ENCODE results near the gene HMX2. TPM values are rescaled to one million over a fixed set of nuclear protein-coding genes. Genes with fewer than 3 reads are reported as not detected.
"Not testable (repeated sequence)": the region's sequence is repeated elsewhere in the genome, so short reads cannot be mapped to it uniquely, and the experiment has no call there.

Gene HMX2
- total and polyA plus RNA-seq, 2 donors (not counting 1 experiment from before 2014, with no cell fraction given) = not detected

DNA sequence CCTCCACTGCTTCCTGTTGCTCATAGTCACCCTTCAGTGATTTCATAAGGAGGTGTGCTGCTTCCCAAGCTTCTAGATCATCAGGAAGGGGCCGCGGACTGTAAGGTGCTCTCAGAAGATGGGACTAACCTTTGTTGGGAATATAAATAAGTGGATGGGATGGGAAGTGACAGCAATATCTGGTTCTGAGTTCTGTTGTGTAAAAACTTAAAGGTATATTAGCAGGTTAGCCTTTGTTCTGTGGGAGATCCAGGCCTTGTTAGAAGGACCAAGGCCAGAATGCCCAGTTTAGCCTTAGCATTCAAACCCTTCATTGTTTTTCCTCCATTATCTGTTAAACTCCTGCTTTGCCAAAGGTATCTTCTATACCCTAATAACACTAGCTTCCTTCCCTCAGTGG is 18.7 kb downstream of the HMX2 start:
- Histone ChIP-seq H2AFZ (ENCODE audit: low read length) (no peak overlapping the region), H3K27me3 (ENCODE audit: control insufficient read depth, insufficient read depth, low read length) (no peaks in the 10 kb centered on the region), H3K4me2 (ENCODE audit: extremely low read depth, insufficient read depth, low read length) (no peak overlapping the region), H3K27ac (ENCODE audit: insufficient read depth, low read length) (no peak overlapping the region), H3K9ac (ENCODE audit: insufficient read depth, low read length) (no peak overlapping the region), H3K4me1 (ENCODE audit: control insufficient read depth, extremely low read depth, insufficient read depth, low read length) (no peaks in the 10 kb centered on the region), H3K36me3 (ENCODE audit: control insufficient read depth, insufficient read depth, low read length) (peaks cover 3% of the 10 kb centered on the region), H4K20me1 (ENCODE audit: control insufficient read depth, extremely low read depth, insufficient read depth, low read length) (no peaks in the 10 kb centered on the region), H3K79me2 (ENCODE audit: control insufficient read depth, insufficient read depth, low read length) (peaks cover 34% of the 10 kb centered on the region), H3K9me3 (ENCODE audit: control insufficient read depth, insufficient read depth, low read depth, low read length) (no peaks in the 10 kb centered on the region), H3K4me3 (replicated peaks in 1 of 4; ENCODE audit: control extremely low read depth in 1 of 4, insufficient read depth in 1 of 4, low read depth in 3 of 4, low read length in 4 of 4) (no peak overlapping the region)
- DNase-seq (ENCODE audit: low read depth in 2 of 2) = no peak
- no peak for TF ChIP-seq EZH2 (IDR thresholded peaks at IDR 0.05; ENCODE audit: low read length, missing control alignments)
- TF ChIP-seq, protein P1, sequence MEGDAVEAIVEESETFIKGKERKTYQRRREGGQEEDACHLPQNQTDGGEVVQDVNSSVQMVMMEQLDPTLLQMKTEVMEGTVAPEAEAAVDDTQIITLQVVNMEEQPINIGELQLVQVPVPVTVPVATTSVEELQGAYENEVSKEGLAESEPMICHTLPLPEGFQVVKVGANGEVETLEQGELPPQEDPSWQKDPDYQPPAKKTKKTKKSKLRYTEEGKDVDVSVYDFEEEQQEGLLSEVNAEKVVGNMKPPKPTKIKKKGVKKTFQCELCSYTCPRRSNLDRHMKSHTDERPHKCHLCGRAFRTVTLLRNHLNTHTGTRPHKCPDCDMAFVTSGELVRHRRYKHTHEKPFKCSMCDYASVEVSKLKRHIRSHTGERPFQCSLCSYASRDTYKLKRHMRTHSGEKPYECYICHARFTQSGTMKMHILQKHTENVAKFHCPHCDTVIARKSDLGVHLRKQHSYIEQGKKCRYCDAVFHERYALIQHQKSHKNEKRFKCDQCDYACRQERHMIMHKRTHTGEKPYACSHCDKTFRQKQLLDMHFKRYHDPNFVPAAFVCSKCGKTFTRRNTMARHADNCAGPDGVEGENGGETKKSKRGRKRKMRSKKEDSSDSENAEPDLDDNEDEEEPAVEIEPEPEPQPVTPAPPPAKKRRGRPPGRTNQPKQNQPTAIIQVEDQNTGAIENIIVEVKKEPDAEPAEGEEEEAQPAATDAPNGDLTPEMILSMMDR (conservative IDR thresholded peaks at IDR 0.05 in 1 of 2, IDR thresholded peaks at IDR 0.05 in 1 of 2; ENCODE audit: low read depth in 1 of 2, low read length in 2 of 2) = no peak

DNA sequence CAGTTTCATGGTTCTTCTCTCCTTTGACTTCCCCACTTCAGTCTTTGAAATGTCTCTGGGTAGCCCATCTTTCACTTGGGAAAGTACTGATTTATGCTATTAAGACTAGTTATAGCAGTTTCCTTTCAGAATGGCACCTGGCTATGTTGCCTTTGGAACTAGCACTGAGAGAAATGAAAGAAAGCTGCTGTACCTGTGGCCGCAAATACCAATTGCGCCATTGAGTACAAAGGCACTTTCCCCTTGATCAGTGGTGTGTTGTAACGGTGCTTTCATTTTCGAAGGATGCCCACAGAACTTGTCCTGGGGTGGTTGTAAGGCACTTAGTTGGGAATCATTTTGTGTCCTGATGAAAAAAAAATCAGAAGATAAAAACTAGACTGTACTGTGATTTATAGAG is 23.0 kb downstream of the HMX2 start:
- Histone ChIP-seq H4K20me1 (ENCODE audit: control insufficient read depth, extremely low read depth, insufficient read depth, low read length) (no peaks in the 10 kb centered on the region), H2AFZ (ENCODE audit: low read length) (no peak overlapping the region), H3K27ac (ENCODE audit: insufficient read depth, low read length) (no peak overlapping the region), H3K79me2 (ENCODE audit: control insufficient read depth, insufficient read depth, low read length) (peaks cover 6% of the 10 kb centered on the region), H3K4me3 (replicated peaks in 1 of 4; ENCODE audit: control extremely low read depth in 1 of 4, insufficient read depth in 1 of 4, low read depth in 3 of 4, low read length in 4 of 4) (no peak overlapping the region), H3K36me3 (ENCODE audit: control insufficient read depth, insufficient read depth, low read length) (peaks cover 3% of the 10 kb centered on the region), H3K4me2 (ENCODE audit: extremely low read depth, insufficient read depth, low read length) (no peak overlapping the region), H3K9me3 (ENCODE audit: control insufficient read depth, insufficient read depth, low read depth, low read length) (no peaks in the 10 kb centered on the region), H3K27me3 (ENCODE audit: control insufficient read depth, insufficient read depth, low read length) (no peaks in the 10 kb centered on the region), H3K4me1 (ENCODE audit: control insufficient read depth, extremely low read depth, insufficient read depth, low read length) (no peaks in the 10 kb centered on the region), H3K9ac (ENCODE audit: insufficient read depth, low read length) (no peak overlapping the region)
- DNase-seq (ENCODE audit: low read depth in 2 of 2) = no peak
- TF ChIP-seq, protein P1 (conservative IDR thresholded peaks at IDR 0.05 in 1 of 2, IDR thresholded peaks at IDR 0.05 in 1 of 2; ENCODE audit: low read depth in 1 of 2, low read length in 2 of 2) = no peak
- TF ChIP-seq EZH2 (IDR thresholded peaks at IDR 0.05; ENCODE audit: low read length, missing control alignments) = no peak

DNA sequence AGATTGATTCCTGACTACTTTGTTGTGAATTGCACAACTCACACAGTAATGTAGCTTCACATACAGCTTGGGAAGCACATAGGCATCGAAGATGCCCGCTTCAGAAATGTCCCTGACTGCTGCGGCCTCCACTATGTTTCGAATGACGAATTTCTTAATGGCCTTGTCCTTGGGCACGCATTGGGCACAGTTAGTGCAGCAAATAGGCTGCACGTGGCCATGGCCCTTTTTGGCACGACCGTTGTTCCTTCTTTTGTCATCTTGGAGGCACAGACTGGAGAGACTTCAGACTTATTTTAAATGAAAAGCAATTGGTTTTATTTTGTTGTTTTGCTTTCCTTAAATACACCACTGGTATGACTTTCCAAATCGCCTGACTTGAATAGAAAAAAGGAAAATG is 23.7 kb downstream of the HMX2 start:
- not testable (repeated sequence) for H3K27ac ChIP-seq (ENCODE audit: insufficient read depth, low read length); H3K27me3 ChIP-seq (ENCODE audit: control insufficient read depth, insufficient read depth, low read length); H3K4me1 ChIP-seq (ENCODE audit: control insufficient read depth, extremely low read depth, insufficient read depth, low read length); H3K4me3 ChIP-seq (replicated peaks in 1 of 4; ENCODE audit: control extremely low read depth in 1 of 4, insufficient read depth in 1 of 4, low read depth in 3 of 4, low read length in 4 of 4); H3K9me3 ChIP-seq (ENCODE audit: control insufficient read depth, insufficient read depth, low read depth, low read length); DNase-seq (ENCODE audit: low read depth in 2 of 2); H3K9ac ChIP-seq (ENCODE audit: insufficient read depth, low read length); H3K4me2 ChIP-seq (ENCODE audit: extremely low read depth, insufficient read depth, low read length); H4K20me1 ChIP-seq (ENCODE audit: control insufficient read depth, extremely low read depth, insufficient read depth, low read length); H3K79me2 ChIP-seq (ENCODE audit: control insufficient read depth, insufficient read depth, low read length); H3K36me3 ChIP-seq (ENCODE audit: control insufficient read depth, insufficient read depth, low read length); H2AFZ ChIP-seq (ENCODE audit: low read length)

Measured in fibroblast of lung (primary cell).